ENCODE measurements around the gene FALEC. TPM values are rescaled to one million over a fixed set of nuclear protein-coding genes. Genes with fewer than 3 reads are reported as not detected.
"Not testable (repeated sequence)": the region's sequence is repeated elsewhere in the genome, so short reads cannot be mapped to it uniquely, and the experiment has no call there.

FALEC gene
- total RNA-seq, 1 experiment from 2014 or later = 0.71 TPM

DNA sequence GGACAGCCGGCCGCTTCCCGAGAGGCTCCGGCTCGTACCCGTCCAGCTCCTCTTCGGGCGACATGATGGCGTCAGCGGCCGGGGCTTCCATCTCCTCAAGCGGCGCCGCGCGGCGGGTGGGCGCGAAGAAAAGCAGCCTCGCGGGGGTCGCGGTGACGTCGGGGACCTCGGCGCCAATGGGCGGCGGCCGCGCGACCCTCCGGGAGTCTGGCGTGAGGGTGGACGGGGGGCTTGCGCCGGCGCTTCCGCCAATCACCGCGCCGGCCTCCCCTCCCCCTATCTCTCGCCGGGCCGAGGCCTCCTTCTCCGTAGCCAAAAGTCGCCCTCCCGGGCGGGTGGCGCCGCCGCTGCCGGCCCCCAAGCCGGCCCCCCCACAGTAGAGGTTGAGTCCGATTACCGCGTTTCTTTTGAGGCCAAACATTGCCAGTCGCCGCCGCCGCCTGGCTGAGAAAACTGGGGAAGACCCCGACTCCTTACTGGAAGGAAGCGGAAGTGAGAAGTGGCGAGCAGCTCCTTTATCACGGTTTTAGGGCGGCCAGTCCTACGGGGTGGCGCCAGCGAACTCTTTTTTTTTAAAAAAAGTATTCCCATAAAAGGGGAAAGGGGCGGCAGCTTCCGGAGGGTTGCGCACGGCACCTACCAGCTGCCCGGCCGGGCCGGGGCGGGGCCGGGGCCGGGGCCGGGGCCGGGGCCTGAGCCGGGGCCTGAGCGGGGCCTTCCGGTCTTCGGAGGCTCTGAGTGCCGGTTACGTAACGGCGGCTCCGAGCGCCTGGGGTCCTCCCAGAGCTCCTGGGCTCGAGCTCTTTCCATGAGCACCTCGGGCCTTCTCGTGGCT, 63.8 kb downstream of the FALEC start, which contains the start of gene MCL1:
Gene MCL1 (minus strand): TSS at position 501 of the 835 bp plus-strand sequence. CDS start 80 bp downstream, at position 421.
- peak within 1 kb of the TSS; percentile 99 for H3K4me3 Mint-ChIP-seq (ENCODE audit: low read depth, unreplicated experiment)
- no TSS peak for BruUV-seq (replicated peaks)
- H3K9me3 Mint-ChIP-seq (ENCODE audit: low read depth, unreplicated experiment) = no peaks in the 10 kb centered on the region
- peaks cover 30% of the 10 kb centered on the region for H3K4me1 Mint-ChIP-seq (ENCODE audit: low read depth, unreplicated experiment)
- H3K36me3 Mint-ChIP-seq (ENCODE audit: insufficient read depth, unreplicated experiment) = peaks cover 65% of the 10 kb centered on the region
- no peaks in the 10 kb centered on the region for H3K27me3 Mint-ChIP-seq (ENCODE audit: unreplicated experiment)
- TF ChIP-seq, protein P1, sequence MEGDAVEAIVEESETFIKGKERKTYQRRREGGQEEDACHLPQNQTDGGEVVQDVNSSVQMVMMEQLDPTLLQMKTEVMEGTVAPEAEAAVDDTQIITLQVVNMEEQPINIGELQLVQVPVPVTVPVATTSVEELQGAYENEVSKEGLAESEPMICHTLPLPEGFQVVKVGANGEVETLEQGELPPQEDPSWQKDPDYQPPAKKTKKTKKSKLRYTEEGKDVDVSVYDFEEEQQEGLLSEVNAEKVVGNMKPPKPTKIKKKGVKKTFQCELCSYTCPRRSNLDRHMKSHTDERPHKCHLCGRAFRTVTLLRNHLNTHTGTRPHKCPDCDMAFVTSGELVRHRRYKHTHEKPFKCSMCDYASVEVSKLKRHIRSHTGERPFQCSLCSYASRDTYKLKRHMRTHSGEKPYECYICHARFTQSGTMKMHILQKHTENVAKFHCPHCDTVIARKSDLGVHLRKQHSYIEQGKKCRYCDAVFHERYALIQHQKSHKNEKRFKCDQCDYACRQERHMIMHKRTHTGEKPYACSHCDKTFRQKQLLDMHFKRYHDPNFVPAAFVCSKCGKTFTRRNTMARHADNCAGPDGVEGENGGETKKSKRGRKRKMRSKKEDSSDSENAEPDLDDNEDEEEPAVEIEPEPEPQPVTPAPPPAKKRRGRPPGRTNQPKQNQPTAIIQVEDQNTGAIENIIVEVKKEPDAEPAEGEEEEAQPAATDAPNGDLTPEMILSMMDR (IDR thresholded peaks at IDR 0.05; ENCODE audit: unreplicated experiment) = no peak
- intact Hi-C loops (cut with micrococcal nuclease; ENCODE audit: unreplicated experiment) = loop anchor here (5.0 kb wide), 1 partner anchor 88 kb away; no protein-coding TSS in a partner anchor
- CTCF ChIA-PET = interaction anchor here (0.6 to 2.3 kb wide), 14 partner anchors 11 to 506 kb away, joined by 3 to 22 read pairs (median 4); partner anchors contain the start of genes ENSA and GOLPH3L
- DNase-seq = peak; percentile 95
- H3K27ac Mint-ChIP-seq (ENCODE audit: unreplicated experiment) = peak within 1 kb of the TSS; percentile 99

DNA sequence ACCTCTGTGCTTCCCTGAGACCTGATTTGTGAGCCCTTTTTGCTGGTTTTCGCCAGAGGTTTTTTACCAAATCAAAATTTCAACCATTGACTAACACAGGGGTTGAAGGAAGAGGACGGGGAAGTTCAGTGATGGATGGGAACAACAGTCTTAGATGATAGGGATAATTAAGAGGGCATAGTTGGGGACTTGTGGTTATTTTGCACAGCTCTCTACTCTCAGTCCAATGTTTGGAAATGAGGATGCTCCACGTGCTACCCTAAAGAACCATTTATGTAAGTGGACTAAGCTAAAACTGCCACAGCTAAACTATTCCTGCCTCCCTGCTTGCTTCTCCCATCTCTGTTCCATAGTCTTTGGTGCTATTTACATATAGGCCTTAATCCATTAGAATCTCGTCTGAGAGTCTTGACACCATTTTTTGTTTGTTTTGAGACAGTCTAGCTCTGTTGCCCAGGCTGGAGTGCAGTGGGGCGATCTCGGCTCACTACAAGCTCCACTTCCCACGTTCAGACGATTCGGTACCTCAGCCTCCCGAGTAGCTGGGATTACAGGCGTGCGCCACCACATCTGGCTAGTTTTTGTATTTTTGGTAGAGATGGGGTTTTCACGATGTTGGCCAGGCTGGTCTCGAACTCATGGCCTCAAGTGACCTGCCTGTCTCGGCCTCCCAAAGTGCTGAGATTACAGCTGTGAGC, 64.5 kb downstream of the FALEC start:
- Mint-ChIP-seq H3K9me3 (ENCODE audit: low read depth, unreplicated experiment) (no peaks in the 10 kb centered on the region), H3K27ac (ENCODE audit: unreplicated experiment) (peak overlapping the region; percentile 99), H3K4me1 (ENCODE audit: low read depth, unreplicated experiment) (peaks cover 23% of the 10 kb centered on the region), H3K36me3 (ENCODE audit: insufficient read depth, unreplicated experiment) (peaks cover 57% of the 10 kb centered on the region), H3K4me3 (ENCODE audit: low read depth, unreplicated experiment) (peak overlapping the region; percentile 99), H3K27me3 (ENCODE audit: unreplicated experiment) (no peaks in the 10 kb centered on the region)
- TF ChIP-seq, protein P1 (IDR thresholded peaks at IDR 0.05; ENCODE audit: unreplicated experiment) = no peak
- no peak for DNase-seq
- intact Hi-C loops (cut with micrococcal nuclease; ENCODE audit: unreplicated experiment) = loop anchor here (5.0 kb wide), 1 partner anchor 87 kb away; no protein-coding TSS in a partner anchor
- CTCF ChIA-PET = interaction anchor here (0.9 to 2.3 kb wide), 11 partner anchors 9 to 117 kb away, joined by 3 to 22 read pairs (median 3); partner anchors contain the start of genes ENSA and GOLPH3L
- TSS peak; percentile 77 for BruUV-seq (replicated peaks)

- BruUV-seq (replicated peaks); H3K27me3 Mint-ChIP-seq (ENCODE audit: unreplicated experiment); DNase-seq; H3K9me3 Mint-ChIP-seq (ENCODE audit: low read depth, unreplicated experiment); intact Hi-C loops (cut with micrococcal nuclease; ENCODE audit: unreplicated experiment): not testable (repeated sequence)
- Mint-ChIP-seq H3K27ac (ENCODE audit: unreplicated experiment) (peak overlapping the region; percentile 99), H3K4me1 (ENCODE audit: low read depth, unreplicated experiment) (peaks cover 14% of the 10 kb centered on the region), H3K4me3 (ENCODE audit: low read depth, unreplicated experiment) (peak overlapping the region; percentile 99), H3K36me3 (ENCODE audit: insufficient read depth, unreplicated experiment) (peaks cover 48% of the 10 kb centered on the region)
- CTCF ChIA-PET = interaction anchor here (0.6 to 2.1 kb wide), 3 partner anchors 8 to 24 kb away, joined by 3 to 6 read pairs (median 5); no protein-coding TSS in a partner anchor
Observed at GRCh38 chr1:150580966-150581365, 65.4 kb downstream of the FALEC start.

GRCh38 chr1:150581437-150581836, 65.9 kb downstream of the FALEC start:
- intact Hi-C loops (cut with micrococcal nuclease; ENCODE audit: unreplicated experiment); H3K4me3 Mint-ChIP-seq (ENCODE audit: low read depth, unreplicated experiment); H3K27ac Mint-ChIP-seq (ENCODE audit: unreplicated experiment); H3K27me3 Mint-ChIP-seq (ENCODE audit: unreplicated experiment); H3K9me3 Mint-ChIP-seq (ENCODE audit: low read depth, unreplicated experiment); DNase-seq; BruUV-seq (replicated peaks): not testable (repeated sequence)
- H3K4me1 Mint-ChIP-seq (ENCODE audit: low read depth, unreplicated experiment) = peaks cover 14% of the 10 kb centered on the region
- CTCF ChIA-PET = interaction anchor here (2.1 kb wide), 1 partner anchor 14 kb away, joined by 6 read pairs; no protein-coding TSS in a partner anchor
- H3K36me3 Mint-ChIP-seq (ENCODE audit: insufficient read depth, unreplicated experiment) = peaks cover 44% of the 10 kb centered on the region

DNA sequence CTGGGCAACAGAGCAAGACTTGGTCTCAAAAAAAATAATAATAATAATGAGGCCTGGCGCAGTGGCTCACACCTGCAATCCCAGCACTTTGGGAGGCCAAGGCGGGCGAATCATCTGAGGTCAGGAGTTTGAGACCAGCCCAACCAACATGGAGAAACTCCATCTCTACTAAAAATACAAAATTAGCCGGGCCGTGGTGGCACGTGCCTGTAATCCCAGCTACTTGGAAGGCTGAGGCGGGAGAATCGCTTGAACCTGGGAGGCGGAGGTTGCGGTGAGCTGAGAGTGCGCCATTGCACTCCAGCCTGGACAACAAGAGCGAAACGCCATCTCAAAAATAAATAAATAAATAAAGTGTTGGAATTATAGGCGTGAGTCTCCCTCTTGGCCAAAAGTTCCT, 66.4 kb downstream of the FALEC start:
- H3K27ac Mint-ChIP-seq (ENCODE audit: unreplicated experiment); CTCF ChIA-PET; H3K4me3 Mint-ChIP-seq (ENCODE audit: low read depth, unreplicated experiment); DNase-seq; H3K9me3 Mint-ChIP-seq (ENCODE audit: low read depth, unreplicated experiment); intact Hi-C loops (cut with micrococcal nuclease; ENCODE audit: unreplicated experiment); BruUV-seq (replicated peaks); H3K27me3 Mint-ChIP-seq (ENCODE audit: unreplicated experiment): not testable (repeated sequence)
- H3K36me3 Mint-ChIP-seq (ENCODE audit: insufficient read depth, unreplicated experiment) = peaks cover 38% of the 10 kb centered on the region
- H3K4me1 Mint-ChIP-seq (ENCODE audit: low read depth, unreplicated experiment) = peaks cover 14% of the 10 kb centered on the region

Data from Calu3 (cell line).